Natural killer cell (primary cell): Measurements from ENCODE around the gene CWC27. TPM values are rescaled to one million over a fixed set of nuclear protein-coding genes. Genes with fewer than 3 reads are reported as not detected.
"Not testable (repeated sequence)": the region's sequence is repeated elsewhere in the genome, so short reads cannot be mapped to it uniquely, and the experiment has no call there.

Experiments used
- ATAC-seq, 3 donors: fragments of 150-1000 bp in 2 of 3; fragments of 200-7000 bp in 1 of 3; cut with Tn5 transposase; 1 replicate in 1 of 3; 2 replicates in 2 of 3; pipeline ENCODE4 v1.10.0; 2021; ENCODE audit warnings: mild to moderate bottlenecking in 2 of 3, moderate library complexity in 2 of 3
- DNase-seq, 2 donors: peaks; one replicate each; pipeline versions ENCODE4 v3.0.0 to v3.0.0-alpha.2; 2013 to 2021; ENCODE audit warnings: mixed read lengths in 1 of 2
- H3K27ac ChIP-seq: one replicate; pipeline ENCODE4 v1.5.1; 2013; ENCODE audit warnings: mild to moderate bottlenecking, low read length
- H3K27me3 ChIP-seq: one replicate; pipeline ENCODE4 v1.6.1; 2013; ENCODE audit warnings: low read length; ENCODE audit not compliant: control insufficient read depth, insufficient read depth
- H3K36me3 ChIP-seq: one replicate; pipeline ENCODE4 v1.6.1; 2013; ENCODE audit warnings: low read length; ENCODE audit not compliant: control insufficient read depth, insufficient read depth
- H3K4me1 ChIP-seq: one replicate; pipeline ENCODE4 v1.6.1; 2013; ENCODE audit warnings: low read length; ENCODE audit not compliant: control insufficient read depth, insufficient read depth
- H3K4me3 ChIP-seq: one replicate; pipeline ENCODE4 v1.5.1; 2013; ENCODE audit warnings: low read length
- H3K9me3 ChIP-seq: one replicate; pipeline ENCODE4 v1.6.1; 2013; ENCODE audit warnings: low read length; ENCODE audit not compliant: control insufficient read depth, insufficient read depth
- H3K27ac Mint-ChIP-seq, 2 donors: one replicate each; pipeline ENCODE4 v1.8.0; 2022; ENCODE audit warnings: mild to moderate bottlenecking in 2 of 2, mixed read lengths in 2 of 2, moderate library complexity in 1 of 2
- H3K27me3 Mint-ChIP-seq, 2 donors: one replicate each; pipeline ENCODE4 v1.8.0; 2022; ENCODE audit warnings: low read depth in 2 of 2, mixed read lengths in 2 of 2
- H3K36me3 Mint-ChIP-seq: one replicate; pipeline ENCODE4 v1.8.0; 2022; ENCODE audit warnings: mixed read lengths
- H3K4me1 Mint-ChIP-seq, 2 donors: one replicate each; pipeline ENCODE4 v1.8.0; 2022; ENCODE audit warnings: mixed read lengths in 2 of 2
- H3K4me3 Mint-ChIP-seq: one replicate; pipeline ENCODE4 v1.8.0; 2022; ENCODE audit warnings: mild to moderate bottlenecking, moderate library complexity, mixed read lengths
- H3K9me3 Mint-ChIP-seq, 2 donors: one replicate each; pipeline ENCODE4 v1.8.0; 2022; ENCODE audit warnings: mixed read lengths in 2 of 2
- WGBS: methylation state at CpG from one replicate; pipeline ENCODE4 v1.1.7; 2013; ENCODE audit warnings: missing lambda C conversion rate; ENCODE audit not compliant: insufficient coverage; 5-methylcytosine and 5-hydroxymethylcytosine counted together
- intact Hi-C: fragments of 100-400 bp; cut with micrococcal nuclease; formaldehyde crosslinking; loops from one replicate; pipeline ENCODE4 v1.14.2; 2022
- total RNA-seq, 4 donors: library from RNA; stranded (reverse); fragments of 120-200 nt in 1 of 4; gene quantifications; one replicate each; pipeline versions ENCODE4 v1.2.3 to v1.2.4, GENCODE V29; 2013 to 2022
- TF ChIP-seq, protein P1 (sequence below): fragments of 200-600 bp; IDR thresholded peaks from one replicate; pipeline ENCODE4 v1.8.0; 2022; ENCODE audit warnings: antibody characterized with exemption

Gene CWC27
- total RNA-seq, 3 donors from 2014 or later (not counting 1 experiment from before 2014, with no cell fraction given): 21.6 to 26.3 (median 25.7) TPM

DNA sequence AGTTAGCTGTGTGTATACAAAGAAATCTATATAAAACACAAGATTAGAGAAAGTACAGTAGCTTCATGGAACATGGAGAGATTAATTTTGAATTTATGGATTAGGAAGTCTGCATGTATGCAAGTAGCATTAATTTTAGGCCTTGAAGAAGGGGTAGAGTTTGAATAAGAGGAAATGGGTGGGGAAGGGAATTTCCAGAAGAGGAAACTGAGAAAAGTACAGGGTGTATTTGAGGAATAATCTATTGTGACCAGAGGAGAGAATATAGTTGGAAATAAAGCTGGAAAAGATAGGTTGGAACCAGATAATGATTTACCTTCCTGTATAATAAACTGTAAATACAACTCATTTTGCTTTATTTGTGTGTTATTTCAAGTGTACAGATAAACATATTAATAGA is 53.6 kb downstream of the CWC27 start:
- no peak for ATAC-seq
- no peak overlapping the region for H3K4me3 Mint-ChIP-seq
- intact Hi-C loops: no loop called here
- no peak overlapping the region for H3K27ac Mint-ChIP-seq
- Histone ChIP-seq H3K4me3 (no peak overlapping the region), H3K4me1 (no peaks in the 10 kb centered on the region), H3K27me3 (no peaks in the 10 kb centered on the region), H3K36me3 (no peaks in the 10 kb centered on the region), H3K9me3 (no peaks in the 10 kb centered on the region), H3K27ac (no peak overlapping the region)
- peaks cover 9 to 11% of the 10 kb centered on the region in 2 donors for H3K4me1 Mint-ChIP-seq
- H3K36me3 Mint-ChIP-seq: no peaks in the 10 kb centered on the region
- H3K9me3 Mint-ChIP-seq: no peaks in the 10 kb centered on the region
- TF ChIP-seq, protein P1, sequence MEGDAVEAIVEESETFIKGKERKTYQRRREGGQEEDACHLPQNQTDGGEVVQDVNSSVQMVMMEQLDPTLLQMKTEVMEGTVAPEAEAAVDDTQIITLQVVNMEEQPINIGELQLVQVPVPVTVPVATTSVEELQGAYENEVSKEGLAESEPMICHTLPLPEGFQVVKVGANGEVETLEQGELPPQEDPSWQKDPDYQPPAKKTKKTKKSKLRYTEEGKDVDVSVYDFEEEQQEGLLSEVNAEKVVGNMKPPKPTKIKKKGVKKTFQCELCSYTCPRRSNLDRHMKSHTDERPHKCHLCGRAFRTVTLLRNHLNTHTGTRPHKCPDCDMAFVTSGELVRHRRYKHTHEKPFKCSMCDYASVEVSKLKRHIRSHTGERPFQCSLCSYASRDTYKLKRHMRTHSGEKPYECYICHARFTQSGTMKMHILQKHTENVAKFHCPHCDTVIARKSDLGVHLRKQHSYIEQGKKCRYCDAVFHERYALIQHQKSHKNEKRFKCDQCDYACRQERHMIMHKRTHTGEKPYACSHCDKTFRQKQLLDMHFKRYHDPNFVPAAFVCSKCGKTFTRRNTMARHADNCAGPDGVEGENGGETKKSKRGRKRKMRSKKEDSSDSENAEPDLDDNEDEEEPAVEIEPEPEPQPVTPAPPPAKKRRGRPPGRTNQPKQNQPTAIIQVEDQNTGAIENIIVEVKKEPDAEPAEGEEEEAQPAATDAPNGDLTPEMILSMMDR: no peak
- DNase-seq: no peak
- no peaks in the 10 kb centered on the region for H3K27me3 Mint-ChIP-seq

DNA sequence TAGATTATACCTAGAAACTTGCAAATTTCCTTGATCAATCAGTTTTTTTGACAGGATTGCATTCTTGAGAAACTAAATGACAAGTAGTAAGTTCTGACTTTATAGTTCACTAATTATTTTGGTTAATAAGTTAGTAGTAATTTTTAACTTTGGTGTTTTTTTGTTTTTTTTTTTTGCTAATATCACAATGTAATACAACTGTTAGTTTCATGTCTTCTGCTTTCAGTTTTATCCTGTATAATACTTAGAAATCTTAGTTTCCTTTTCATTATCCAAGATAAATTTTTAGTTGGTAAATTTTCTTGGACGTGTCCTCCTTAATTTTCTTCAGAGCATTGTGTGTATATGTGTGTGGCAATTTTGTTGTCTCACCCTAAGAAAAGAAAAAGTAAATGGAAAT is 57.8 kb downstream of the CWC27 start:
- no CpG with 5 or more reads among the region's 1 CpG for WGBS
- Histone ChIP-seq H3K36me3 (peaks cover 2% of the 10 kb centered on the region), H3K27me3 (no peaks in the 10 kb centered on the region), H3K4me1 (no peaks in the 10 kb centered on the region), H3K4me3 (no peak overlapping the region), H3K27ac (no peak overlapping the region), H3K9me3 (no peaks in the 10 kb centered on the region)
- Mint-ChIP-seq H3K4me1 (peaks cover 9 to 10% of the 10 kb centered on the region in 2 donors), H3K36me3 (no peaks in the 10 kb centered on the region), H3K4me3 (no peak overlapping the region), H3K9me3 (no peaks in the 10 kb centered on the region), H3K27ac (no peak overlapping the region), H3K27me3 (no peaks in the 10 kb centered on the region)
- TF ChIP-seq, protein P1: no peak
- intact Hi-C loops: no loop called here
- DNase-seq (no peak), ATAC-seq (no peak)

DNA sequence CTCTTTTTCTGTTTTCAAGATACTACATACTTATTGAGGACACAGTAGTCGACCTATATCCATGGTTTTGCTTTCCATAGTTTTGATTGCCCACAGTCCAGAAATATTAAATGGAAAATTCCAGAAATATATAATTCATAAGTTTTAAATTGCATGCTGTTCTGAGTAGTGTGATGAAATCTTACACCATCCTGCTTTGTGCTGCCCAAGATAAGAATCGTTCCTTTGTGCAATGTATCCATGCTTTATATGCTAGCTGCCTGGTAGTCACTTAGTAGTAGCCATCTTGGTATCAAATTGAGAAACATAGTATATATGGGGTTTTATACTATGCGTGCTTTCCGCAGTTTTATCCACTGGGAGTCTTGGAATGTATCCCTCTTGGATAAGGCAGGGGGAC is 59.0 kb downstream of the CWC27 start:
- TF ChIP-seq, protein P1: no peak
- no peaks in the 10 kb centered on the region for H3K27me3 ChIP-seq
- 98% methylated on average over 3 of the region's 4 CpGs for WGBS
- H3K9me3 ChIP-seq: no peaks in the 10 kb centered on the region
- Mint-ChIP-seq H3K27ac (no peak overlapping the region), H3K9me3 (no peaks in the 10 kb centered on the region), H3K27me3 (no peaks in the 10 kb centered on the region), H3K36me3 (no peaks in the 10 kb centered on the region), H3K4me1 (no peaks in the 10 kb centered on the region), H3K4me3 (no peak overlapping the region)
- intact Hi-C loops: no loop called here
- no peaks in the 10 kb centered on the region for H3K4me1 ChIP-seq
- no peak overlapping the region for H3K27ac ChIP-seq
- no peak for ATAC-seq
- no peak overlapping the region for H3K4me3 ChIP-seq
- no peak for DNase-seq
- H3K36me3 ChIP-seq: peaks cover 2% of the 10 kb centered on the region

DNA sequence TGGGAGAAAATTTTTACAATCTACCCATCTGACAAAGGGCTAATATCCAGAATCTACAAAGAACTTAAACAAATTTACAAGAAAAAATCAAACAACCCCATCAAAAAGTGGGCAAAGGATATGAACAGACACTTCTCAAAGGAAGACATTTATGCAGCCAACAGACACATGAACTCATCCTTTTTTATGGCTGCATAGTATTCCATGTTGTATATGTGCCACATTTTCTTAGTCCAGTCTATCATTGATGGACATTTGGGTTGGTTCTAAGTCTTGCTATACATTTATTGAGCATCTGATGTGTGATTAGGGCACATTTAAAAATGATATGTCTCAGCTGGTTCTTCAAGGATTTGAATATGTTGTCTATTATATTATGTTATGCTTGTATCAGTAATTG is 61.9 kb downstream of the CWC27 start:
- ATAC-seq, H3K27me3 ChIP-seq, H3K36me3 Mint-ChIP-seq, H3K4me3 ChIP-seq, H3K27me3 Mint-ChIP-seq, intact Hi-C loops, DNase-seq, H3K27ac Mint-ChIP-seq, H3K4me1 Mint-ChIP-seq, H3K27ac ChIP-seq, H3K36me3 ChIP-seq, H3K9me3 ChIP-seq, H3K4me3 Mint-ChIP-seq, H3K9me3 Mint-ChIP-seq, H3K4me1 ChIP-seq: not testable (repeated sequence)
